ENCODE data around the gene TBXAS1. TPM values are rescaled to one million over a fixed set of nuclear protein-coding genes. Genes with fewer than 3 reads are reported as not detected.
A peak's percentile ranks its signal among the peaks of the same experiment; 100 is the strongest.

TBXAS1 gene
- total RNA-seq (10 to 100 TPM; 24.0 to 86.3 TPM), polyA plus RNA-seq (100 to 1,000 TPM in 1 of 2 donors, 10 to 100 TPM in 1; 19.6 to 126 TPM)
- long read RNA-seq, donor 1: 0 reads
- long read RNA-seq, donor 2: 0 reads
- long read RNA-seq, donor 3, partial matches to known transcripts: 0 of 1 reads
- long read RNA-seq, donor 3, other reads (novel, unspliced or antisense): 0 of 1 reads
- long read RNA-seq, donor 4, partial matches to known transcripts: 0 of 1 reads
- long read RNA-seq, donor 4, other reads (novel, unspliced or antisense): 0 of 1 reads
- long read RNA-seq, donor 5, partial matches to known transcripts: 0 of 1 reads
- long read RNA-seq, donor 5, other reads (novel, unspliced or antisense): 0 of 1 reads

DNA sequence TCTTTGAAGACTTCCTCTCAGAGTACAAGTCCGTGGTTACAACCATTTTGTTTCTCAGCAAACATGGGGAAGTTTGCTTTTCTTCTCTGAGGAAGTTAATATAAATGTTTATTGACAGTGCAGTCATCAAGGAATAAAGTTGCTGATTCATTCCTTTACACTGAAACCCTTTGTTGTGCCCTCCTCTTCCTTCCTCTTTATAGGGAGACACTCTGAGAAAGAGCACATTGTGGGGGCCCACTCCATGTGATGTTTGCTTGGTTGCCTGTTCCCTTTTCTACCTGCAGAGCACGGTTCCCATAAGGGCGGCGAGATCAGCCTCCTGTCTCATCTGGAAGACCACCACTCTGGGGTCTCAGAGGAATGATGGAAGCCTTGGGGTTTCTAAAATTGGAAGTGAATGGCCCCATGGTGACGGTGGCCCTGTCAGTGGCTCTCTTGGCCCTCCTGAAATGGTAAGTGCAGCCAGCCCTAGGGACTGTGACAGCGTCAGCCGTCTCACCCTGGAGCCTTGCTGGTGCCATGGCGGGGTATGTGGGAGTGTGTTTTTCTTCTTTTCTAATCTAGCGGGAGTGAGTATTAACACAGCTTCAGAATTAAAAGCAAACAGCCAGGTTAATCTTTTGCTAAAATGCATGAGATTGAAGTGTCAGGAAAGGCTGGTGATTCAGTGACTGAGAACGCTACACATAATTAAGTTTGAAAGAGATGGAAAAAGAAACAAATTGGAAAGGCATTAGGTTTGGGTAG, at the start of gene TBXAS1:
Gene TBXAS1, plus strand, starts transcription at position 240 of the 750 bp plus-strand sequence. Its CDS starts 127 bp downstream, at position 367.
- H3K27ac ChIP-seq (ENCODE audit: low read depth in 1 of 2, low read length in 1 of 2): peak within 1 kb of the TSS in 1 of 2 donors; percentile 88
- H3K27me3 ChIP-seq (ENCODE audit: control insufficient read depth in 3 of 3, insufficient read depth in 3 of 3, low read length in 2 of 3): no peaks in the 10 kb centered on the region
- TF ChIP-seq, protein P1, sequence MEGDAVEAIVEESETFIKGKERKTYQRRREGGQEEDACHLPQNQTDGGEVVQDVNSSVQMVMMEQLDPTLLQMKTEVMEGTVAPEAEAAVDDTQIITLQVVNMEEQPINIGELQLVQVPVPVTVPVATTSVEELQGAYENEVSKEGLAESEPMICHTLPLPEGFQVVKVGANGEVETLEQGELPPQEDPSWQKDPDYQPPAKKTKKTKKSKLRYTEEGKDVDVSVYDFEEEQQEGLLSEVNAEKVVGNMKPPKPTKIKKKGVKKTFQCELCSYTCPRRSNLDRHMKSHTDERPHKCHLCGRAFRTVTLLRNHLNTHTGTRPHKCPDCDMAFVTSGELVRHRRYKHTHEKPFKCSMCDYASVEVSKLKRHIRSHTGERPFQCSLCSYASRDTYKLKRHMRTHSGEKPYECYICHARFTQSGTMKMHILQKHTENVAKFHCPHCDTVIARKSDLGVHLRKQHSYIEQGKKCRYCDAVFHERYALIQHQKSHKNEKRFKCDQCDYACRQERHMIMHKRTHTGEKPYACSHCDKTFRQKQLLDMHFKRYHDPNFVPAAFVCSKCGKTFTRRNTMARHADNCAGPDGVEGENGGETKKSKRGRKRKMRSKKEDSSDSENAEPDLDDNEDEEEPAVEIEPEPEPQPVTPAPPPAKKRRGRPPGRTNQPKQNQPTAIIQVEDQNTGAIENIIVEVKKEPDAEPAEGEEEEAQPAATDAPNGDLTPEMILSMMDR (IDR thresholded peaks at IDR 0.05; ENCODE audit: control extremely low read depth, extremely low read depth): no peak
- peak within 1 kb of the TSS; percentile 28 for H3K4me3 ChIP-seq
- peaks cover 0 to 48% (median 19%) of the 10 kb centered on the region in 5 donors for H3K4me1 ChIP-seq (ENCODE audit: control insufficient read depth in 5 of 5, insufficient read depth in 5 of 5, low read length in 5 of 5)
- peaks cover 0 to 6% (median under 1%) of the 10 kb centered on the region in 4 donors for H3K9me3 ChIP-seq (ENCODE audit: control insufficient read depth in 4 of 4, insufficient read depth in 3 of 4, low read length in 3 of 4)
- WGBS, 2 donors: 24 to 42% methylated on average over 10 of the region's 10 CpGs
- DNase-seq (peak; percentile 39 to 85 (median 80)), ATAC-seq (ENCODE audit: insufficient read depth, low FRiP score) (peak; percentile 56)
- no peaks in the 10 kb centered on the region for H3K36me3 ChIP-seq (ENCODE audit: control insufficient read depth in 4 of 4, insufficient read depth in 4 of 4, low read length in 4 of 4)
- H3K9ac ChIP-seq (ENCODE audit: insufficient read depth in 1 of 2, low read length in 2 of 2): peak within 1 kb of the TSS in 1 of 2 donors; percentile 17

DNA sequence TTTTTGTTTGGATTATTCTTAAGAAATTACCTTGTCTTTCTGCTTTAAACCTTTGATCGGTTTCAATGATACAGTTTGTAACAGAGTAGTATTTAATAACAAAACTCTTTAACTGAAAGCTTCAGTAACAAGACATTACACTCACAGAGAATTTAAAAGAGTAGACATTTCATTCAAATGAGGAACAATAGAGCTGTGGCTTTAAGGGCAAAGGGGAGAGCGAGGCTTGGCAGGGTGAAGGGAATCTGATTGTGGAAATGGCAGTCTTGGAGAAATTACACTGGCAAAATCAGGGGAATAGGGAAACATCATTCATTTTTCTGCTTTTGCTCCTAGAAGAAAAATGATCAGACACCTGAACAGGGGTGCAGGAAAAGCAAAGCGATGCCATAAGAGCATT, 46.1 kb upstream of the TBXAS1 start:
- TF ChIP-seq, protein P1 (IDR thresholded peaks at IDR 0.05; ENCODE audit: control extremely low read depth, extremely low read depth): no peak
- no peak for ATAC-seq (ENCODE audit: insufficient read depth, low FRiP score)
- WGBS, 2 donors: 89 to 91% methylated on average over 3 of the region's 3 CpGs
- Histone ChIP-seq H3K9me3 (ENCODE audit: control insufficient read depth in 4 of 4, insufficient read depth in 3 of 4, low read length in 3 of 4) (no peaks in the 10 kb centered on the region), H3K4me1 (ENCODE audit: control insufficient read depth in 5 of 5, insufficient read depth in 5 of 5, low read length in 5 of 5) (peaks cover 0 to 3% (median 0%) of the 10 kb centered on the region in 5 donors), H3K4me3 (no peak overlapping the region), H3K9ac (ENCODE audit: insufficient read depth in 1 of 2, low read length in 2 of 2) (no peak overlapping the region), H3K27ac (ENCODE audit: low read depth in 1 of 2, low read length in 1 of 2) (no peak overlapping the region), H3K27me3 (ENCODE audit: control insufficient read depth in 3 of 3, insufficient read depth in 3 of 3, low read length in 2 of 3) (peaks cover 0 to 4% (median 0%) of the 10 kb centered on the region in 3 donors), H3K36me3 (ENCODE audit: control insufficient read depth in 4 of 4, insufficient read depth in 4 of 4, low read length in 4 of 4) (no peaks in the 10 kb centered on the region)
- DNase-seq: no peak

DNA sequence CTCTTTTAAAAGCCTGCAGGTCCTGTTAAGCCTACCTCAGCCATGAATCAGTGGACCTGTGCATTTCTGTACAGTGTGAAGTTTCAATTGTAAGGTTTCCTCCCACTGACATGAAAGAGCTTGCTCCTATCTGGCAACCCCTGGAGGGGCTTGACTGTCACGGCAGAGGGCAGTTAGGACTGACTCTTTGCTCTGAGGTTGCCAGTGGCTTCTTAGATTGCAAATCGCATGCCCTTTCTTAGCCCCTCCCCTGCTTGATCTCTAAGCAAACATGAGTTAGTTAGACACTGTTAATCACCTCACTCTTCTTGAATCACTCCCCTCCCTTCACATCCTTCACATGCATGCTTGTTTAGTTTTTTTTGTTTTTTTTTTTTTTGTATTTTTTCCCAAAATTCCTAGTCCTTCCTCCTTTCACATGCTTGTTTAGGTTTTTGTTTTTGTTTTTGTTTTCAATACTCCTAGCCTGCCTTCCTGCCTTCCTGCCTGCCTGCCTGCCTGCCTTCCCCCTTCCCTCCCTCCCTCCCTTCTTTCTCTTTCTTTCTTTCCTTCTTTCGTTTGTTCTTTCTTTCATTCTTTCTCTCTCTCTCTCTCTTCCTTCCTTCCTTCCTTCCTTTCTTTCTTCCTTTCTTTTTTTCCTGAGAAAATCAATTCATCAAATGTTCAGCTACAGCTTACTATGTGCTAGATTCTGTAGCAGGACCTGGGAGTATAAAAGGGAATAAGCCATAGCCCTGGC, 45.2 kb upstream of the TBXAS1 start:
- TF ChIP-seq, protein P1 (IDR thresholded peaks at IDR 0.05; ENCODE audit: control extremely low read depth, extremely low read depth): no peak
- Histone ChIP-seq H3K9ac (ENCODE audit: insufficient read depth in 1 of 2, low read length in 2 of 2) (no peak overlapping the region), H3K27me3 (ENCODE audit: control insufficient read depth in 3 of 3, insufficient read depth in 3 of 3, low read length in 2 of 3) (peaks cover 0 to 4% (median 0%) of the 10 kb centered on the region in 3 donors), H3K4me3 (no peak overlapping the region), H3K36me3 (ENCODE audit: control insufficient read depth in 4 of 4, insufficient read depth in 4 of 4, low read length in 4 of 4) (no peaks in the 10 kb centered on the region), H3K27ac (ENCODE audit: low read depth in 1 of 2, low read length in 1 of 2) (no peak overlapping the region), H3K9me3 (ENCODE audit: control insufficient read depth in 4 of 4, insufficient read depth in 3 of 4, low read length in 3 of 4) (peaks cover 0 to 3% (median 0%) of the 10 kb centered on the region in 4 donors), H3K4me1 (ENCODE audit: control insufficient read depth in 5 of 5, insufficient read depth in 5 of 5, low read length in 5 of 5) (peaks cover 0 to 3% (median 0%) of the 10 kb centered on the region in 5 donors)
- 59 to 67% methylated on average over 3 of the region's 3 CpGs for WGBS, 2 donors
- DNase-seq: no peak
- no peak for ATAC-seq (ENCODE audit: insufficient read depth, low FRiP score)
